Activated CD4-positive, alpha-beta T cell treated with anti-CD3 and anti-CD28 coated beads, Interleukin-2, Interleukin-6, amounts not matched to agents 100 ng/mL and 50 ng/mL, durations not matched to agents 16 hours and 8 hours (primary cell): ENCODE results near the gene TYK2.
A peak's percentile ranks its signal among the peaks of the same experiment; 100 is the strongest.

Experiments used
- DNase-seq: peaks from one replicate; pipeline ENCODE4 v3.0.0-alpha.2; 2020

TYK2 gene

GRCh38 chr19:10332965-10333757 lies 47.2 kb downstream of the TYK2 start, which contains the start of gene RAVER1:
Gene RAVER1 (minus strand): TSS chr19:10333529. CDS start chr19:10333507, 22 bp downstream.
- peak; percentile 99 for DNase-seq

- no peak for DNase-seq
These were observed 48.0 kb downstream of the TYK2 start for GRCh38 chr19:10332158-10332964.

- no peak for DNase-seq
These were observed 50.8 kb downstream of the TYK2 start for GRCh38 chr19:10329555-10329954.

GRCh38 chr19:10328558-10329429 lies 51.6 kb downstream of the TYK2 start:
- no peak for DNase-seq

- DNase-seq = no peak
These were observed 52.6 kb downstream of the TYK2 start for GRCh38 chr19:10327793-10328192.

- DNase-seq = no peak
These were observed 54.6 kb downstream of the TYK2 start for GRCh38 chr19:10325732-10326131.

GRCh38 chr19:10321874-10322835 lies 58.2 kb downstream of the TYK2 start:
- DNase-seq = no peak

GRCh38 chr19:10321417-10321797 lies 59.0 kb downstream of the TYK2 start:
- no peak for DNase-seq

GRCh38 chr19:10320602-10321416 lies 59.6 kb downstream of the TYK2 start:
- no peak for DNase-seq

GRCh38 chr19:10318807-10319682 lies 61.3 kb downstream of the TYK2 start:
- DNase-seq = no peak

- DNase-seq = no peak
These were observed 62.4 kb downstream of the TYK2 start for GRCh38 chr19:10317857-10318462.

- DNase-seq = no peak
These were observed 63.1 kb downstream of the TYK2 start for GRCh38 chr19:10317045-10317856.

GRCh38 chr19:10316229-10317044 lies 63.9 kb downstream of the TYK2 start:
- no peak for DNase-seq

GRCh38 chr19:10315335-10316214 lies 64.8 kb downstream of the TYK2 start, which contains the start of gene FDX2:
Gene FDX2 (minus strand): TSS chr19:10316015. CDS start chr19:10315996, 19 bp downstream.
- peak; percentile 94 for DNase-seq

GRCh38 chr19:10309423-10309822 lies 70.9 kb downstream of the TYK2 start, which contains the start of gene ZGLP1:
Gene ZGLP1 (minus strand): TSS chr19:10309815.
- DNase-seq = no peak

GRCh38 chr19:10306327-10306726 lies 74.0 kb downstream of the TYK2 start:
- no peak for DNase-seq
